Stimulated activated CD4-positive, alpha-beta T cell treated with anti-CD3 and anti-CD28 coated beads, Interleukin-15, amount 100 ng/mL, for 1 hour (primary cell): ENCODE data around the gene STX19.
"Not testable (repeated sequence)": the region's sequence is repeated elsewhere in the genome, so short reads cannot be mapped to it uniquely, and the experiment has no call there.

Source experiments
- DNase-seq, 2 donors: peaks; one replicate each; pipeline ENCODE4 v3.0.0-alpha.2; 2020; ENCODE audit warnings: low read depth in 1 of 2, low spot score in 1 of 2

Gene STX19, protein sequence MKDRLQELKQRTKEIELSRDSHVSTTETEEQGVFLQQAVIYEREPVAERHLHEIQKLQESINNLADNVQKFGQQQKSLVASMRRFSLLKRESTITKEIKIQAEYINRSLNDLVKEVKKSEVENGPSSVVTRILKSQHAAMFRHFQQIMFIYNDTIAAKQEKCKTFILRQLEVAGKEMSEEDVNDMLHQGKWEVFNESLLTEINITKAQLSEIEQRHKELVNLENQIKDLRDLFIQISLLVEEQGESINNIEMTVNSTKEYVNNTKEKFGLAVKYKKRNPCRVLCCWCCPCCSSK

DNA sequence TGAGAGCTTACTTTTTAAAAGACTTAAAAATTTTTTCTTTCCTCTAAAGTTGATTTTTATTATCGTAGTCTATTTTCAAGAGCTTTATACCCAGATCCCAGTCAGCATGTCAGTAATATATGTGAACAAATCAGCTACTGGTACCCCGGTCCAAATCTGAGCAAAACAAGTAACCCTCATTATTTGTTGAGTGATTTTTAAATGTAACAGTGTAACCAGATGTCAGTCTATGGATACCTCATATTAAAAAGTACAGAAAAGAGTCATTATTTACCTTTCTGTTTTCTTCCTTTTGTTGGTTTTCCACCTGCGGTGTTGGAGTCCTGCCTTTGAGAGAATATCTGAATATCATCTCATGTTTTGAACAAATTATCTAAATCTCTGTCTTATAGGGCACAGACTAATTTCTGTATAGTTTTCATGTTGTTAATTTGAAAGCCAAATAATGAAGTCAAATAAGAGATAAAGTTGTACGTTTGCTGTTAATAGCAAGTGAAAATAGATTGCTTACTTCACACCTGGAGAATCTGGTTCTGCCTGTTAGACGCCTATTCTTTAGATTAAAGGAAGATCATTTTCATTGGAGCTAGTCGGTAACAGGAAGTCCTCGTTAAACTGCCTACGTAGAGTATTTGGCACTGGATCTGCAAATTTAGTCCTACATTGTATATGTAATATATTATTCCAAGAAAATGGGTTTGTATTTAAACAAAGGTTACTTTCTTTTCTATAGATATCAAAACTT lies at the start of gene STX19:
STX19 (minus strand) TSS at position 505 of the 745 bp plus-strand sequence. CDS start 13,328 bp downstream, outside the sequence.
- DNase-seq, result no peak

DNA sequence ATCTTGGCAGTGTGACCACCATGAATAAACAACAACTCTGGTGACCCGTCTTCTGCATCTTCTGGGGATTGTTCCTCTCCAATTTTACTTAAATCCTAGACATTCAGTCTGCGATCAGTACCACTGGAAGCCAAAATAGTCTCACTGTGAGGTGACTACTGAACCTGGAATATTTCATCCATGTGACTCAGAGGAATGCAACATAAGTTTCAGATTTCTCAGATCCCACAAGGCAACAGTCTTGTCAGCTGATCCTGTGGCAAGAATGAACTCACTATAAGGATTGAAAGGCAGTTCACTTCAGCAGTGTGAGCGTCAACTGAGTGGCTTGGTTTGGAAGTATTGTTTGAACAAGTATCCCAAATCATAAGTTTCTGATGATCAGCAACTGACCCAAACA lies 47.7 kb upstream of the STX19 start:
- DNase-seq, result no peak

DNA sequence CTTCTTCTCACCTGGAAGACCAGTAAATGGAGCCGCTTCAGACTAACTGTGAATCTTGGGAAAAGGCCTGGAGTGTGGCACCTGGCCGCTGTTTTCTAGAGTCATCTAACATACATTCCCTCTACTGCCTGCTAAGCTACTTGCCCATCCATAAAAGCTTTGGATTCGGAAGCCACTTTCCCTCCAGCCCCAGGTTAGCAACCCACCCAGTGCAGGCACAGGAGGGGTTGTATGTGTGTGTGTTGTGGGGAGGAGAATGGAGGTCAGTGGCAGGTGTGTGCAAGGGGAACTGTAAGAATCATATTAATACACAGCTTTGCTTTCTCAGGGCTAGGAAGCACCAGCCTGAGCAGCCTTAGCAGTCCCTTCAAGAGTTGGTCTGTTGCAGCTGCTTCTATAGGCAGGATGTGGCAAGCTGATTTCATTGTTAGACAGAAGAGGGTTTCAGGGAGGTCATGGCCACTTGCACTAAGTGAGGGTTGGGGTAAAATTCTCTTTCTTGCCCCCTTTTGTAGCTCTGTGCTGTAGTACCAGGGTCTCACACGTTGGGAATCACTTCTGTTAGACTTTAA lies 43.4 kb upstream of the STX19 start:
- no peak for DNase-seq

DNA sequence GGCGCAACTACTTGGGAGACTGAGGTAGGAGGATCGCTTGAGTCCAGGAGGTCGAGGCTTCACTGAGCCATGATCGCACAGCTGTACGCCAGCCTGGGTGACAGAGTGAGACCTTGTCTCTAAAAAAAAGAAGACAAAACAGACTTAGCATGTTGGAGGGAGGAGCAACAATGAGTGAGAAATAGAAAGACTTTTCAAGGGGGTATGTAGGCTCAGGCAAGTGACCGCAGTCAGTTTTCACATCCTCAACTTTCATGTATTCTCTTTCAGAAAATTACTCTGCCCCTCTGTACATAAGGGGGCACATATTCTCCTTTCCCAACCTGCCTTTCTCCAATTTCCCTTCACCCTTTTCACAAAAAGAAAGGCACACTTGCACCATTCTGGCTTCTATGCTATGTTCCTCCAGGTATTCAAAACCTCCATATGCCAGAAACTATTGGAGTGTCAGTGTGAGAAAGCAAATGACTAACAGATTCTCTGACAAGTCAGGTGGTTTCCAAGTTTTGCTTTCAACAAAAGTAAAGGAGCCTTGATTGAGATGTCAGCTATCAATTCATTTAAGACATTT lies 42.0 kb upstream of the STX19 start:
- DNase-seq, result no peak

DNA sequence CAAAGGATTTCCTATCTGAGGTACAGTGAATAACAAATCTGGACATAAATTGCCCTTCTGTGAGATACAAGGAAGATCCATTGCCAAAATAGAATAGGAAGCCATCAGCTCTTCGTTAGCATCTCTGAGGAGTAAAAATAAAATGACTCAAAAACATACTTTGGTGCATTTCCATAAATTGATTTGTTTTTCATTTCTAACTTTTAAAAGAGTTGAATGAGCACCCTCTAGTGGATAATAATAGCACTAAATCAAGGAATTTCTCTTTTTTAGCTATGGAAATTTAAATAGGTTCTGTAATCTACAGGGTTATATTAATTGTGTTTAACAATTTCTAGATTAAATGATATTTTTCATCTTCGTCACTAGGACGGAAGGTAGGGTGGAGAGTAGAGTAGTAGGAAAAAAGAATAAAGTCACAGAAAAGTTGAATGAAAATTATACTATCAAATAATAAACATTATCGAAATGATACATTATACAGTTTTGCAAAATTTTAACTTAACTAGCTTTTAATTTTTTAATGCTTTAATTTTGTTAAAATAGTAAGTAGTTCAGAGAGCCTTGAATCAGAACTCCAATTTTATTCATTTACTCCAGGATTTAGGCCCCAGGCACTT lies 40.9 kb upstream of the STX19 start:
- no peak for DNase-seq

DNA sequence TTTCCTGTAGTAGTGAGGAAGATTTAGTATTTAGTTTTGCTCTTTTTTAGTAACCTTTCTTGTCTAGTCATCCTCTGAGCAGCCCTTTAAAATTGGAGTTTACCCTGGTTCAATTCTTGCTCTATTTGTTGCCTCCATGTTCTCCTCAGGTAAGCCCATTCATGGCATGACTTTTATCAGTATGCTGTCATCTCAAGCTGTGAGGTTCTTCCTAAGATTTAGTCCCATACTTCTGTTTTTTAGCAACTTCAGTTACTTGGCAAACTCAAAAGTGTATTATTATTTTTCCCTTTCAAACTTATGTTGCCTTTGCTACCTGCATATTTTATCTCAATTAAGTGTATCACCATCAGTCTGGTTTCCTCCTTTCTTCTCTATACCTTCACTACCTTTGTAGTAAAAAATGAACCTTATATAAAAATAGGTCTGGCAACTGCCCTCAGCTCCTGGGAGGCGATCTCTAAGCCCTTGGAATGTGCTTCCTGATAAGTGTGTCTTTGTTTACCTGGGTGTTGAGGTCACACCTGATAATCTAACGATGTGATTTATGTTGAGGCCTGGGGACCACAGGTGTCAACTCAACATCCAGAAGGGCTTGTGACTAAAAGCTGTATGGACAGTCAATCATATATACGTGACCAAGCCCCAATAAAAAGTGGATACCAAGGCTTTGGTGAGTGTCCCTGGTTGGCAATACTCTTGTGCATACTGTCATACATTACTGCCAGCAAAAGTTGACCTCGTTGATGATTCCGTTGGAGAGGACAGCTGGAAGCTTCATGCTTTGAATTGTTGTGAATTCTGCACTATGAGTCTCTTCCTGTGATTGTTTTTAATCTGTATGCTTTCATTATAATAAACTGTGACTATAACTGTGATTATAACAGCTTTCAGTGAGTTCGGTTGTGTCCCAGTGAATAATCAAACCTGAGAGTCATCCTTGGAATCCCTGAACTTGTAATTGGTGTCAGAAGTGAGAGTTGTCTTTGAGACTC lies 38.4 kb upstream of the STX19 start:
- no peak for DNase-seq

DNA sequence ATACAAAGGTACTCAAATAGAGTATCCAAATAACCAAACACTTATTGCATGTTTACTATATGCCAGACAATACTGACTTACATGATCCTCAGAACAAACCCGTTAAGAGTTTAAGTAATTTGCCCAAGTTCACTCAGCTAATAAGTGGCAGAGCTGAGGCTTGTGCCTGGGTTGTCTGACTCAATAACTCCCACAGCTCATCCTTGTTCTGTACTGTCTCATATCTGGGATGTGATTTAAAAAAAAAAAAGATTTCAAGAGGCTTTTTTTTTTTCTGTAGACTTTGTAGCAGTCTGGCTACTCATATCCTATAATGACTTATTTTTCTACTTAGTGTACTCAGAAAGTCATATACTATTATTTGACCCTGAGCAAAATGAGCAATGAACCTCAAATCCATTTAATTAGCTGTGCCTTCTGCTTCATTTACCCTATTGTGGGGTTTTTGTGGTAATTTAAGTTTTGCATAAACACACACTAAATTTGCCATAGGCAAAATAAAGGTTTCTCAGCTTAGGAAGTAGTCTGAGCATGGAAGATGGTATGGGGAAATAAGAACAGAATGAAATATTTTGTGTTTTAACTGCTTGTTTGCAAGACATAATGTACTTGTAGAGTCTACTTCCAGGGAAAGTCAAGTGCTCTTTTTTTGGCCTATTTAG lies 37.6 kb upstream of the STX19 start:
- DNase-seq, result no peak

DNA sequence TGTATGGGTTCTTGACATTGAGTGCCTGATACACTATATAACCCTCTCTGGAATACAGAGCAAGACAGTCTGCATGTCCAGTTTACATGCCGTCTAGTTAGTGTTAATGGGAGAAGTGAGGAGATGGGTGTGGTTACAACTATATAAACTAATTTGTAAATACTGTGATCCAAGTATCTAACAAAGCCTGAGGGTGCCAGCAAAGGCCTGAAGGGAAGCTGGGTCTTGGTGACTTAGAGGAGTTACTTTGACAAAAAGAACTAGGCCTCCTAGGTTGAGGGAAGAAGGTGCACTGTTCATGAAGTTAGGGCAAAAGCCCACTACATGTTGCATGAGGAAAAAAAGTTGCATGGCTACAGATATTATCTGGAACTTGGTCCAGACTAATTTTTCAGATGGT lies 36.7 kb upstream of the STX19 start:
- no peak for DNase-seq

DNA sequence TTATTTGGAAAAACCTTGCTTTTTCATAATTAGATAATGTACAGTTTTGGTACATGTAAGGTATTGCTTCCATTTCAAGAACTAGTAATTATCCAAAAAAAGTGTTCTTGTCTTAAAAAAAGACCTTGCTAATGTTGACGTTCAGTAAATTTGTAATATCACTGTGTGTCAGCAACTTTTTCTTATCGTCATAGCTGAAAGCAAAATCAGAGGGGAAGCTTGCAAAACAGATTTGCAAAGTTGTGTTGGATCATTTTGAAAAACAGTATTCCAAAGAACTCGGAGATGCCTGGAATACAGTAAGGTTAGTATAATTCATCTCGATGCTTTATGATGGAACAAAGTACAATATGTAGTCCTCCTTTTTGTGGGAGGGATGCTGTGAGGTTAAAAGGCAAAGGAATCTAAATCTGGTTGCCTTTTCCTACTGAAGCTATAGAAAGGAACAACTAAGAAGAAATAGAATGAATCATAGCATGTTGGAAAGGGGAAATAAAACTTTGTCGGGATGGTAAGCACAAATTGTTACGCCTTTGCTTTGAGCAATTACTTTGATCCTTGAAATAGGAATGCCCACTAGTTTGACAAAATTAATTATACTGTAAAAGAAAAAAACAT lies 36.0 kb upstream of the STX19 start:
- DNase-seq, result no peak

DNA sequence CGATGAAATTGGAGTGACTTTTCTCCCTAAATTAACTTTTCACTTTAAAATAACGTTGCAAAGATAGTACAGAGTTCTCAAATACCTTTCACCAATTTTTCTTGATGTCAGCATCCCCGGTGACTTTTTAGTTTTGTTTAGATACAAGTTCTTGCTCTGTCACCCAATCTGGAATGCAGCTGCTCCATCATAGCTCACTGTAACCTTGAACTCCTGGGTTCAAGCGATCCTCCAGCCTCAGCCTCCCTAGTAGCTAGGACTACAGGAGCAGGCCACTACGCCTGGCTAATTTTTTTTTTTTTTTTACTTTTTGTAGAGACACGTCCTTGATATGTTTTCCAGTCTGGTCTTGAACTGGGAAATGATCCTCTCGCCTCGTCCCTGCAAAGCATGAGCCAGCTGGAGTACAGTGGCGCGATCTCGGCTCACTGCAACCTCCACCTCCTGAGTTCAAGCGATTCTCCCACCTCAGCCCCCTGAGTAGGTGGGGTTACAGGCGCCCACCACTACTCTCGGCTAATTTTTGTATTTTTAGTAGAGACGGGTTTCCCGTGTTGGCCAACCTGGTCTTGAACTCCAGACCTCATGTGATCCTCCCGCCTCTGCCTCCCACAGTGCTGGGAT lies 35.2 kb upstream of the STX19 start:
- DNase-seq, result no peak

DNA sequence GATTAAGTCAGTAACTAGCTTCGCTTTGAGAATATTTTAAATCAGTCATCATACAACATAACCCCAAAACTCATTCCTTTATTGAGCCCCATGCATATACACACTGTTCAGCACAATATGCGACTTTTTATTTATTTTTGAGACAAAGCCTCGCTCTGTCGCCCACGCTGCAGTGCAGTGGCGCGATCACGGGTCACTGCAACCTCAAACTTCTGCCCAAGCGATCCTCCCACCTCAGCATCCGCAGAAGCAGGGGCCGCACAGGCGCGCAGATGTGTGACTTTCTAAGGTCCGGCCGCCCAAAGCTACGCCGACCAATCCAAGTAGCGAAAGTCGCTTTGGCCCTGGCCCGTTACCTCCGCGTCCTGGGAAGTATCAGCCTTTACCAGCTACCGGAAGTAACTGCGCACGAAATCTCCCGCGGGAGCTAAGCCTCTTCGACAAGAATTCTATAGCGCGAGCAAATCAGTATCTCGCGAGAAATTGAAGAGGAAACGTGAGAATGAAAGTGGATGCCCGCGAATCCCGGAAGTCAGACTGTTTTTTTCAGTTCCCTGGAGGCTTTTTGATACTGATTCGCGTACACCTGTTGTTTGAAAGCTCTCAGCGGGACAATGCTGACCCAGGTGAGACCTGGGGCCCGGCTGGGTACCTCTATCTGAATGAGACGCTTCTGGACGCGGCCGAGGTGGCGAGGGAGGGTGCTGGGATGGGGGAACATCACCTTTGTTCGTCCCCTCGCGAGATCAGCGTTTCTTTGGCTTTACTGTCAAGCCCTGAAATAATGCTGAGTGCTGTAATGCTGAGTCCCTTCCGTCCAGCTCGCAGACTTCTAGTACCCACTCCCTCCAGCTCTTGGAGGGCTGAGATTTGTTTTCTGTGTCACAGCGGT lies 34.4 kb upstream of the STX19 start, which contains the start of the genes DHFR2 and NSUN3:
DHFR2 (minus strand) TSS at position 404 of the 892 bp plus-strand sequence. CDS start 1,405 bp downstream, outside the sequence.
NSUN3 (plus strand) TSS at position 549 of the 892 bp plus-strand sequence; CDS start at position 615, 66 bp downstream.
- DNase-seq, result peak; percentile 54 to 63

DNA sequence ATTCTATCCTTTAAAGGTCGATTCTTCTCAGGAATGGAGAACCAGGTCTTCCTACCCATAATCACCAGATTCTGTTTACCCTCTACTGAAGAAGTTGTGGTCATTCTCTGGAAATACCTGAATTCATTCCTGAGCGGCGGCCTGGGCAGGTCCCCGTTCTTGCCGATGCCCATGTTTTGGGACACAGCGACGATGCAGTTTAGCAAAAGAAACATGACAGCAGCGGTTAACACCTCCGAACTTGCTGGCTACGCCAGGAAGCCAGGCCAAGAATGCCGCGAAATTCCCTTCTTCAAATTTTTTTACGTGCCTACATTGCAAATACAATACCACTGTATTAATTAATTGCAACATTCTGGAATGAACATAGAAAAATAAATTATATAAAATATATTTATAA lies 32.9 kb upstream of the STX19 start:
- DNase-seq, result no peak

DNA sequence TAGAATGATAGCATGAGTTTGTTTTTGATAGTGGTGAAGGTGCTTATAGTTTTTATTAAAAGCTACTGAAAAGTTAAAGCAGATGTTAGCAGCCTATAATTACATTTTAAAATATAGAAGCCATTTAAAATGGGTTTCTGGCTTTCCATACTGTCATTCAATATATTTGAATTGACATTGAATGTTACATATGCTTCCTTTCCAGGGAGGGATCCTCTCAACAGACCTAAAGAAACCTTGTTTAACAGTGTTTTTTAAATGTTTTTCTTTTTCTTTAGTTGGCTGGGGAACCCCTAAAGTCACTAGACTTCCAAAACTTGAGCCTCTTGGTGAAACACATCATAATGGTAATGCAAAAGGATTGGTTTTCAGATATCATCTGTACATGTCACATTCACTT lies 22.1 kb upstream of the STX19 start:
- DNase-seq, result no peak

DNA sequence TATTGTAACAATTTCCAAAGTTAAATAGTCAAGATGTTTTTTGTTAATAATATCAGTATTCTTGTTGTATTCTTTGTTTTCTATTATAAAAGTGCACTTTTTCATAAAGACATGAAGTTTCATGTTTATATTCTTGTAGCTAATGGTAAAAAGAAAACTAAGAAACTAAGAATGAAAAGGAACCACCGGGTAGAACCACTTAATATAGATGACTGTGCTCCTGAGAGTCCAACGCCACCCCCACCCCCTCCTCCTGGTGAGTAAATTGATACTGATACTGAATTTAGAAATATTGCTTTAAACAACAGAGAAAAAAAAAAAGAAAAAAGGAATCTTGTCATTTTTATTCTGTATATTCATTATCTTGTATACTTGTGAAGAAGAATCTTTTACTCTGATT lies 20.9 kb upstream of the STX19 start:
- no peak for DNase-seq

DNA sequence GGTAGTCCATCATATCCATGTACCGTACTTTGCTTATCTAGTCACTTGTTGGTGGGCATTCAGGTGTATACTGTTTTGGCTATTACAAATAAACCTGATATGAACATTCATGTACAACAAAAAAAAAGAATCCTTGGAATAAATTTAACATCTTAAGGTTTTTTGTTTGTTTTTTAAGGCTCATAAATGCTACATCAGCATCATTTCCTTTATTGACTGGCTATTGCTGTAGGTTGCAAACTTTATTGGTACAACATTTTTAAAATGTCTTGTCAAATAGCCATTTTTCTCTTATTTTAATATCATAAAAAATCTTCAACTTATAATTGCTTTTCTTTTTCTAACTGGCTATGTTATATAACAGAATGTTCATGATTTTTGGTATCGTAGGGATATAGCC lies 18.1 kb upstream of the STX19 start:
- DNase-seq, result no peak

DNA sequence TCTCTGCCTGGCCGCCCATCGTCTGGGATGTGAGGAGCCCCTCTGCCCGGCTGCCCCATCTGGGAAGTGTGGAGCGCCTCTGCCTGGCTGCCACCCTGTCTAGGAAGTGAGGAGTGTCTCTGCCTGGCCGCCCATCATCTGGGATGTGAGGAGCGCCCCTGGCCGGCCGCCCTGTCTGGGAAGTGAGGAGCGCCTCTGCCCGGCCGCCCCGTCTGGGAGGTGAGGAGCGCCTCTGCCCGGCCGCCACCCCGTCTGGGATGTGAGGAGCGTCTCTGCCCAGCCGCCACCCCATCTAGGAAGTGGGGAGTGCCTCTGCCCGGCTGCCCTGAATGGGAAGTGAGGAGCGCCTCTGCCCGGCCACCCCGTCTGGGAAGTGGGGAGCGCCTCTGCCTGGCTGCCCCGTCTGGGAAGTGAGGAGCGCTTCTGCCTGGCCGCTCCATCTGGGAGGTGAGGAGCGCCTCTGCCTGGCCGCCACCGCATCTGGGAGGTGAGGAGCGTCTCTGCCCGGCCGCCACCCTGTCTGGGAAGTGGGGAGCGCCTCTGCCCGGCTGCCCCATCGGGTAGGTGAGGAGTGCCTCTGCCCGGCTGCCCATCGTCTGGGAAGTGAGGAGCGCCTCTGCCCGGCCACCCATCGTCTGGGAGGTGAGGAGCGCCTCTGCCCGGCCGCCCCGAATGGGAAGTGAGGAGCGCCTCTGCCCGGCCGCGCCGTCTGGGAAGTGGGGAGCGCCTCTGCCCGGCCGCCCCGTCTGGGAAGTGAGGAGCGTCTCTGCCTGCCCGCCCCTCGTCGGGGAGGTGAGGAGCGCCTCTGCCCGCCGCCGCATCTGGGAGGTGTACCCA lies 15.9 kb upstream of the STX19 start:
- DNase-seq, result not testable (repeated sequence)

DNA sequence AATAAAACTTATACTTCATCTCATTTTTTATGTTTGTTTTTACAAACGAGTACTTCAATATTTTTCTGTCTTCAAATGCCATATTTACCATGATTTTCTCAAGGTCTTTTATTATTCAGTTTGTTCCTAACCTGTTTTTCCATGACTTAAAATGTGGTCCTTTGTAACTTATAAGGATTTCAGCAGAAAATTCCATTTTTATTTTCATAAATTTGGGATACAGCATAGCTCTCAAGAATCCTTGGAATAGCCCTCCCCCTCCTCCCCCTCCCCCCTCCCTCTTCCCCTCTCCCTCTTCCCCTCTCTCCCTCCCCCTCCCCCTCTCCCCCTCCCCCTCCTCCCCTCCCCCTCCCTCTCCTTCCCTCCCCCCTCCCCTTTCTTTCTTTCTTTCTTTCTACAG lies 14.9 kb upstream of the STX19 start:
- DNase-seq, result no peak
